SU-DHL-6 (cell line): ENCODE measurements around the gene F2R.

Experiments
- H2AFZ ChIP-seq: fragments of 200-600 bp; sonication (generic); 2 replicates; pipeline ENCODE4 v1.6.1; 2014; ENCODE audit warnings: low read depth, mild to moderate bottlenecking, moderate library complexity, mixed read lengths, antibody characterized with exemption, low read length; ENCODE audit not compliant: severe bottlenecking
- H3F3A ChIP-seq: fragments of 200-600 bp; shearing (Covaris generic); 2 replicates; pipeline ENCODE4 v1.6.0; 2016; ENCODE audit warnings: antibody characterized with exemption, mild to moderate bottlenecking; ENCODE audit not compliant: insufficient read depth
- H3K27ac ChIP-seq: fragments of 200-600 bp; sonication (generic); 2 replicates; pipeline ENCODE4 v1.5.1; 2016; ENCODE audit warnings: low read depth, mild to moderate bottlenecking, low read length, moderate library complexity, mixed read lengths
- H3K27me3 ChIP-seq: fragments of 200-600 bp; sonication (generic), shearing (Covaris generic); 2 replicates; pipeline ENCODE4 v1.6.0; 2014; ENCODE audit warnings: mild to moderate bottlenecking, low read length
- H3K36me3 ChIP-seq: fragments of 200-600 bp; sonication (generic); 2 replicates; pipeline ENCODE4 v1.6.1; 2014; ENCODE audit warnings: mild to moderate bottlenecking, low read length, mixed read lengths
- H3K4me2 ChIP-seq: fragments of 300-600, 200-600 bp; shearing (Covaris generic), sonication (generic); 2 replicates; pipeline ENCODE4 v1.6.0; 2014; ENCODE audit warnings: low read length, low read depth, mild to moderate bottlenecking; ENCODE audit not compliant: poor library complexity, severe bottlenecking
- H3K4me3 ChIP-seq: fragments of 200-600 bp; sonication (generic); 2 replicates; pipeline ENCODE4 v1.5.1; 2014; ENCODE audit warnings: antibody characterized with exemption, low read length, mild to moderate bottlenecking, mixed read lengths; ENCODE audit not compliant: insufficient read depth, poor library complexity, severe bottlenecking
- H3K79me2 ChIP-seq: fragments of 200-600 bp; sonication (generic); 2 replicates; pipeline ENCODE4 v1.6.1; 2014; ENCODE audit warnings: mild to moderate bottlenecking, low read length, moderate library complexity; ENCODE audit not compliant: insufficient read depth
- H3K9ac ChIP-seq: fragments of 200-600 bp; sonication (generic); 2 replicates; pipeline ENCODE4 v1.7.0; 2014; ENCODE audit warnings: mild to moderate bottlenecking, low read length
- H3K9me2 ChIP-seq: fragments of 200-600 bp; sonication (generic); replicated peaks from 2 replicates; pipeline ENCODE4 v1.6.1; 2014; ENCODE audit warnings: low read length; ENCODE audit not compliant: insufficient read depth
- H3K9me3 ChIP-seq: fragments of 200-600 bp; sonication (generic); 2 replicates; pipeline ENCODE4 v1.6.1; 2014; ENCODE audit warnings: low read length, mixed read lengths; ENCODE audit not compliant: insufficient read depth
- H4K20me1 ChIP-seq: fragments of 200-600 bp; sonication (generic); 2 replicates; pipeline ENCODE4 v1.6.1; 2014; ENCODE audit warnings: low read depth, mild to moderate bottlenecking, antibody characterized with exemption, low read length, moderate library complexity, mixed read lengths
- CTCF ChIP-seq: fragments of 200-600 bp; sonication (generic); IDR thresholded peaks from one replicate; pipeline ENCODE4 v1.5.1; 2017; ENCODE audit warnings: antibody characterized with exemption, mild to moderate bottlenecking, low read length, moderate library complexity; ENCODE audit not compliant: insufficient read depth, poor library complexity, severe bottlenecking
- EZH2phosphoT487 ChIP-seq: fragments of 200-600 bp; sonication (generic), shearing (Covaris generic); conservative IDR thresholded peaks from 2 replicates; pipeline ENCODE4 v1.6.1; 2018; ENCODE audit warnings: mild to moderate bottlenecking, antibody characterized with exemption, low read length, moderate library complexity, mixed read lengths

The F2R gene

GRCh38 chr5:76695346-76695745, 20.6 kb upstream of the F2R start:
- H3K9ac ChIP-seq: no peak overlapping the region
- H3K4me3 ChIP-seq: no peak overlapping the region
- H4K20me1 ChIP-seq: no peaks in the 10 kb centered on the region
- no peaks in the 10 kb centered on the region for H3F3A ChIP-seq
- H3K4me2 ChIP-seq: no peak overlapping the region
- H2AFZ ChIP-seq: no peak overlapping the region
- TF ChIP-seq EZH2phosphoT487 (no peak), CTCF (no peak)
- no peaks in the 10 kb centered on the region for H3K9me2 ChIP-seq
- H3K9me3 ChIP-seq: no peaks in the 10 kb centered on the region
- no peaks in the 10 kb centered on the region for H3K36me3 ChIP-seq
- no peak overlapping the region for H3K27ac ChIP-seq
- H3K79me2 ChIP-seq: no peaks in the 10 kb centered on the region
- H3K27me3 ChIP-seq: 0 out of 2 replicates have a peak, but pooled peaks cover 3% of the 10 kb centered on the region

- no peaks in the 10 kb centered on the region for H3K9me2 ChIP-seq
- H3K27me3 ChIP-seq: 0 out of 2 replicates have a peak, but pooled peaks cover 3% of the 10 kb centered on the region
- H3K79me2 ChIP-seq: no peaks in the 10 kb centered on the region
- no peak overlapping the region for H3K4me3 ChIP-seq
- no peaks in the 10 kb centered on the region for H3F3A ChIP-seq
- no peak overlapping the region for H2AFZ ChIP-seq
- H3K36me3 ChIP-seq: no peaks in the 10 kb centered on the region
- H3K4me2 ChIP-seq: no peak overlapping the region
- no peak overlapping the region for H3K9ac ChIP-seq
- TF ChIP-seq CTCF (no peak), EZH2phosphoT487 (no peak)
- H4K20me1 ChIP-seq: no peaks in the 10 kb centered on the region
- no peaks in the 10 kb centered on the region for H3K9me3 ChIP-seq
- no peak overlapping the region for H3K27ac ChIP-seq
Measured at GRCh38 chr5:76696251-76696650, 19.7 kb upstream of the F2R start.

GRCh38 chr5:76697670-76698069, 18.3 kb upstream of the F2R start:
- H4K20me1 ChIP-seq: no peaks in the 10 kb centered on the region
- no peak overlapping the region for H3K27ac ChIP-seq
- H3K9ac ChIP-seq: no peak overlapping the region
- no peaks in the 10 kb centered on the region for H3K27me3 ChIP-seq
- no peaks in the 10 kb centered on the region for H3K36me3 ChIP-seq
- no peaks in the 10 kb centered on the region for H3K9me2 ChIP-seq
- no peak overlapping the region for H3K4me3 ChIP-seq
- H2AFZ ChIP-seq: no peak overlapping the region
- no peaks in the 10 kb centered on the region for H3K79me2 ChIP-seq
- TF ChIP-seq CTCF (no peak), EZH2phosphoT487 (no peak)
- no peaks in the 10 kb centered on the region for H3K9me3 ChIP-seq
- H3K4me2 ChIP-seq: no peak overlapping the region
- no peaks in the 10 kb centered on the region for H3F3A ChIP-seq
